ENCODE data around the gene ETFB.

DNA sequence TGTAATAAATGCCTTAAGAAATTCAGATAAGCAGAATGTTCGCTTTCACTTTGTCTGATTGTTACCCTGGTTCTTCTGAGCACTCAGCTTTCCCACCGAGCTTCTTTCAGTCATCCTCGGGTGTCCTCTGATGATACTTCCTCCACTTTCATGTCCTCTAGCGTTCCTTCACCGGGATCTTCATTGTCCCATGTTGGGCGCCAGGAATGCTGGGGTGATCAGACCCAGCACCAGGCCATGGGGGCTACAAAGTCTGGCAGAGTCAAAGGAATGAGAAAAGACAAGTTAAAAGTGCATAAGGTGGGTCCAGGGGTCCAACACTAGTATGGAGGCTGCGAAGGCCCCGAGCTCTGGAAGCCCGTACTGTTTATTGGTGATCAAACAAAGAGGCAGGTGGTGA is 35.9 kb upstream of the ETFB start:
- TF ChIP-seq, protein P1, sequence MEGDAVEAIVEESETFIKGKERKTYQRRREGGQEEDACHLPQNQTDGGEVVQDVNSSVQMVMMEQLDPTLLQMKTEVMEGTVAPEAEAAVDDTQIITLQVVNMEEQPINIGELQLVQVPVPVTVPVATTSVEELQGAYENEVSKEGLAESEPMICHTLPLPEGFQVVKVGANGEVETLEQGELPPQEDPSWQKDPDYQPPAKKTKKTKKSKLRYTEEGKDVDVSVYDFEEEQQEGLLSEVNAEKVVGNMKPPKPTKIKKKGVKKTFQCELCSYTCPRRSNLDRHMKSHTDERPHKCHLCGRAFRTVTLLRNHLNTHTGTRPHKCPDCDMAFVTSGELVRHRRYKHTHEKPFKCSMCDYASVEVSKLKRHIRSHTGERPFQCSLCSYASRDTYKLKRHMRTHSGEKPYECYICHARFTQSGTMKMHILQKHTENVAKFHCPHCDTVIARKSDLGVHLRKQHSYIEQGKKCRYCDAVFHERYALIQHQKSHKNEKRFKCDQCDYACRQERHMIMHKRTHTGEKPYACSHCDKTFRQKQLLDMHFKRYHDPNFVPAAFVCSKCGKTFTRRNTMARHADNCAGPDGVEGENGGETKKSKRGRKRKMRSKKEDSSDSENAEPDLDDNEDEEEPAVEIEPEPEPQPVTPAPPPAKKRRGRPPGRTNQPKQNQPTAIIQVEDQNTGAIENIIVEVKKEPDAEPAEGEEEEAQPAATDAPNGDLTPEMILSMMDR (IDR thresholded peaks at IDR 0.05): no peak
- no peak for TF ChIP-seq EP300 (IDR thresholded peaks at IDR 0.05)
- TF ChIP-seq POLR2A (IDR thresholded peaks at IDR 0.05): no peak
